WTC11 (cell line): Measurements from ENCODE around the gene DNPEP. TPM values are rescaled to one million over a fixed set of nuclear protein-coding genes. Genes with fewer than 3 reads are reported as not detected.

Experiments used
- ATAC-seq: fragments of 200-7000 bp; cut with Tn5 transposase; 2 replicates; pipeline ENCODE4 v1.10.0; 2021; ENCODE audit warnings: mild to moderate bottlenecking, moderate library complexity
- CTCF ChIA-PET: fragments of 300-600 bp; sonication (Branson Sonifier 250); formaldehyde crosslinking; loops from one replicate; lab custom pipeline; 2021; ENCODE audit warnings: antibody characterized with exemption; lab: Charles Lee
- POLR2A ChIA-PET: fragments of 350-600 bp; sonication (Branson Sonifier 250); formaldehyde crosslinking; loops from one replicate; lab custom pipeline; 2021; ENCODE audit warnings: antibody characterized with exemption; lab: Charles Lee
- DNase-seq: peaks from one replicate; pipeline ENCODE4 v3.0.0; 2021; ENCODE audit warnings: low spot score
- H3K27ac Mint-ChIP-seq: 2 replicates; pipeline ENCODE4 v1.8.0; 2021; ENCODE audit warnings: mixed read lengths
- H3K27me3 Mint-ChIP-seq: 2 replicates; pipeline ENCODE4 v1.8.0; 2021; ENCODE audit warnings: low read depth, mild to moderate bottlenecking, moderate library complexity, mixed read lengths
- H3K36me3 Mint-ChIP-seq: 2 replicates; pipeline ENCODE4 v1.8.0; 2021; ENCODE audit warnings: mixed read lengths
- H3K4me1 Mint-ChIP-seq: 2 replicates; pipeline ENCODE4 v1.8.0; 2022; ENCODE audit warnings: mixed read lengths
- H3K4me3 Mint-ChIP-seq: 2 replicates; pipeline ENCODE4 v1.8.0; 2021; ENCODE audit warnings: mild to moderate bottlenecking, moderate library complexity, mixed read lengths
- H3K9me3 Mint-ChIP-seq: 2 replicates; pipeline ENCODE4 v1.8.0; 2021; ENCODE audit warnings: mixed read lengths
- ARID4B ChIP-seq: sonication (generic); formaldehyde crosslinking; IDR thresholded peaks from 2 replicates; pipeline ENCODE4 v1.8.0; 2023; ENCODE audit warnings: missing genetic modification reagents, mild to moderate bottlenecking, borderline replicate concordance
- ATF6 ChIP-seq: sonication (generic); formaldehyde crosslinking; IDR thresholded peaks from 2 replicates; pipeline ENCODE4 v1.8.1; 2023; ENCODE audit warnings: mild to moderate bottlenecking, missing genetic modification reagents
- CDX4 ChIP-seq: fragments of 250-450 bp; sonication (Bioruptor Pico); IDR thresholded peaks from 2 replicates; pipeline ENCODE4 v1.9.0; 2021; ENCODE audit warnings: moderate library complexity, mild to moderate bottlenecking, inconsistent platforms, borderline replicate concordance
- E2F4 ChIP-seq: sonication (generic); formaldehyde crosslinking; IDR thresholded peaks from 2 replicates; pipeline ENCODE4 v1.8.1; 2022; ENCODE audit warnings: low read depth, mild to moderate bottlenecking, moderate library complexity, missing genetic modification reagents, borderline replicate concordance
- E2F5 ChIP-seq: sonication (generic); formaldehyde crosslinking; IDR thresholded peaks from 2 replicates; pipeline ENCODE4 v1.8.1; 2022; ENCODE audit warnings: mild to moderate bottlenecking, moderate library complexity, missing genetic modification reagents
- ELF4 ChIP-seq: sonication (generic); formaldehyde crosslinking; IDR thresholded peaks from 2 replicates; pipeline ENCODE4 v1.8.1; 2022; ENCODE audit warnings: low read depth, mild to moderate bottlenecking, moderate library complexity, missing genetic modification reagents
- FOXJ3 ChIP-seq: sonication (generic); formaldehyde crosslinking; IDR thresholded peaks from 2 replicates; pipeline ENCODE4 v1.9.0; 2021; ENCODE audit warnings: missing genetic modification reagents, mild to moderate bottlenecking, borderline replicate concordance
- FOXP4 ChIP-seq: sonication (generic); formaldehyde crosslinking; IDR thresholded peaks from 2 replicates; pipeline ENCODE4 v1.8.0; 2022; ENCODE audit warnings: mild to moderate bottlenecking, missing genetic modification reagents
- GTF2I ChIP-seq: fragments of 250-450 bp; sonication (Bioruptor Pico); conservative IDR thresholded peaks from 2 replicates; pipeline ENCODE4 v1.4.0; 2021; ENCODE audit warnings: mild to moderate bottlenecking
- KAT7 ChIP-seq: sonication (generic); formaldehyde crosslinking; IDR thresholded peaks from 2 replicates; pipeline ENCODE4 v1.8.1; 2023; ENCODE audit warnings: missing genetic modification reagents, mild to moderate bottlenecking, borderline replicate concordance
- NFYB ChIP-seq: sonication (generic); formaldehyde crosslinking; conservative IDR thresholded peaks from 2 replicates; pipeline ENCODE4 v1.8.0; 2022; ENCODE audit warnings: low read depth, missing genetic modification reagents
- OVOL2 ChIP-seq: fragments of 250-450 bp; sonication (Bioruptor Pico); IDR thresholded peaks from 2 replicates; pipeline ENCODE4 v1.9.0; 2021; ENCODE audit warnings: mild to moderate bottlenecking, borderline replicate concordance
- PRRX2 ChIP-seq: fragments of 250-450 bp; sonication (Bioruptor Pico); IDR thresholded peaks from 2 replicates; pipeline ENCODE4 v1.8.0; 2021; ENCODE audit warnings: mild to moderate bottlenecking
- USF2 ChIP-seq: sonication (generic); formaldehyde crosslinking; IDR thresholded peaks from 2 replicates; pipeline ENCODE4 v1.8.1; 2023; ENCODE audit warnings: mild to moderate bottlenecking, missing genetic modification reagents, moderate library complexity
- ZNF532 ChIP-seq: fragments of 250-450 bp; sonication (Bioruptor Pico); IDR thresholded peaks from 2 replicates; pipeline ENCODE4 v1.9.0; 2021; ENCODE audit warnings: mild to moderate bottlenecking, borderline replicate concordance
- ZSCAN18 ChIP-seq: fragments of 250-450 bp; sonication (Bioruptor Pico); IDR thresholded peaks from 2 replicates; pipeline ENCODE4 v2.1.2; 2022; ENCODE audit warnings: mild to moderate bottlenecking, moderate library complexity
- total RNA-seq: library from RNA; stranded (reverse); gene quantifications from 3 replicates; pipeline ENCODE4 v1.2.3, GENCODE V29; 2021

Gene DNPEP
- total RNA-seq, 1 experiment from 2014 or later, result 67.6 TPM

- TF ChIP-seq ZNF532 (CRISPR knock-in tag), result no peak
- TF ChIP-seq USF2, result no peak
- TF ChIP-seq KAT7, result no peak
- no peak for TF ChIP-seq ATF6 (CRISPR knock-in tag)
- no peak for TF ChIP-seq NFYB (CRISPR knock-in tag)
- no peak for TF ChIP-seq OVOL2 (CRISPR knock-in tag)
- no peak for TF ChIP-seq ELF4 (CRISPR knock-in tag)
These were observed 33.6 kb upstream of the DNPEP start (continued) for GRCh38 chr2:219421323-219421722.

GRCh38 chr2:219420687-219421086 lies 33.0 kb upstream of the DNPEP start:
- DNase-seq (no peak), ATAC-seq (no peak)
- Mint-ChIP-seq H3K4me1 (peaks cover 22% of the 10 kb centered on the region), H3K4me3 (no peak overlapping the region), H3K9me3 (no peaks in the 10 kb centered on the region), H3K27me3 (peaks cover 36% of the 10 kb centered on the region), H3K36me3 (no peaks in the 10 kb centered on the region), H3K27ac (no peak overlapping the region)
- POLR2A ChIA-PET, result interaction anchor here (1.2 kb wide), 1 partner anchor 13 kb away, joined by 4 read pairs; no protein-coding TSS in a partner anchor
- CTCF ChIA-PET, result interaction anchor here (1.5 to 5.6 kb wide), 3 partner anchors 17 to 89 kb away, joined by 6 to 77 read pairs (median 47); no protein-coding TSS in a partner anchor
- TF ChIP-seq FOXP4 (CRISPR knock-in tag), result no peak
- TF ChIP-seq USF2, result no peak
- TF ChIP-seq CDX4, result no peak
- no peak for TF ChIP-seq E2F5 (CRISPR knock-in tag)
- TF ChIP-seq E2F4 (CRISPR knock-in tag), result no peak
- no peak for TF ChIP-seq ZSCAN18
- no peak for TF ChIP-seq FOXJ3 (CRISPR knock-in tag)
- TF ChIP-seq ARID4B (CRISPR knock-in tag), result no peak
- TF ChIP-seq GTF2I (CRISPR knock-in tag), result no peak
- no peak for TF ChIP-seq PRRX2 (CRISPR knock-in tag)
